B cell (primary cell): Measurements from ENCODE around the gene BCL2L11. TPM values are rescaled to one million over a fixed set of nuclear protein-coding genes. Genes with fewer than 3 reads are reported as not detected.

ENCODE experiments used
- ATAC-seq: fragments of 200-7000 bp; cut with Tn5 transposase; one replicate; pipeline ENCODE4 v1.10.0; 2021; ENCODE audit warnings: low read depth, mild to moderate bottlenecking, moderate number of reproducible peaks, moderate library complexity
- CTCF ChIA-PET: fragments of 350-600 bp; sonication (Branson Sonifier 250); formaldehyde crosslinking; loops from one replicate; lab custom pipeline; 2021; ENCODE audit warnings: antibody characterized with exemption, inconsistent platforms; lab: Charles Lee
- POLR2A ChIA-PET: fragments of 350-600 bp; sonication (Branson Sonifier 250); formaldehyde crosslinking; loops from one replicate; lab custom pipeline; 2021; ENCODE audit warnings: antibody characterized with exemption; lab: Charles Lee
- DNase-seq: peaks from one replicate; pipeline ENCODE4 v3.0.0; 2013
- H2AFZ ChIP-seq: 2 replicates; pipeline ENCODE4 v1.6.1; 2012; ENCODE audit warnings: mild to moderate bottlenecking, low read depth, low read length; ENCODE audit not compliant: insufficient read depth, poor library complexity, severe bottlenecking
- H3K27ac ChIP-seq, 2 donors: 1 replicate in 1 of 2; 2 replicates in 1 of 2; pipeline ENCODE4 v1.5.1; 2012 to 2013; ENCODE audit warnings: low read length in 2 of 2, mild to moderate bottlenecking in 2 of 2, moderate library complexity in 1 of 2
- H3K27me3 ChIP-seq, 4 experiments: fragments of 200-600 bp in 1 of 4; sonication (generic) in 1 of 4; replicated peaks in 1 of 4; 1 replicate in 2 of 4; 2 replicates in 2 of 4; pipeline versions ENCODE4 v1.6.1 to v1.7.0; 2013 to 2016; ENCODE audit warnings: low read length in 3 of 4, mild to moderate bottlenecking in 2 of 4, mixed read lengths in 1 of 4, moderate library complexity in 1 of 4; ENCODE audit not compliant: insufficient read depth in 4 of 4, control insufficient read depth in 3 of 4; ENCODE audit errors: control extremely low read depth in 1 of 4
- H3K36me3 ChIP-seq, 2 experiments: replicated peaks in 1 of 2; 1 replicate in 1 of 2; 2 replicates in 1 of 2; pipeline versions ENCODE4 v1.6.1 to v1.7.1; 2013; ENCODE audit warnings: low read length in 1 of 2; ENCODE audit not compliant: insufficient read depth in 2 of 2, control insufficient read depth in 1 of 2; ENCODE audit errors: control extremely low read depth in 1 of 2, extremely low read depth in 1 of 2
- H3K4me1 ChIP-seq, 2 donors: fragments of 200-600 bp in 1 of 2; sonication (generic) in 1 of 2; 1 replicate in 1 of 2; 2 replicates in 1 of 2; pipeline versions ENCODE4 v1.5.1 to v1.6.1; 2013 to 2017; ENCODE audit warnings: low read length in 2 of 2; ENCODE audit not compliant: control insufficient read depth in 2 of 2, insufficient read depth in 2 of 2
- H3K4me2 ChIP-seq: replicated peaks from 2 replicates; pipeline ENCODE3; 2012; ENCODE audit warnings: mild to moderate bottlenecking, low read depth, low read length; ENCODE audit not compliant: poor library complexity, severe bottlenecking
- H3K4me3 ChIP-seq, 5 experiments: fragments of 200-600 bp in 1 of 5; sonication (generic) in 1 of 5; 1 replicate in 3 of 5; 2 replicates in 2 of 5; pipeline versions ENCODE4 v1.5.1 to v1.7.0; 2011 to 2016; ENCODE audit warnings: low read length in 4 of 5, mild to moderate bottlenecking in 4 of 5, low read depth in 2 of 5, control low read depth in 1 of 5, moderate library complexity in 1 of 5; ENCODE audit not compliant: insufficient read depth in 1 of 5; ENCODE audit errors: control extremely low read depth in 1 of 5, extremely low read depth in 1 of 5
- H3K79me2 ChIP-seq: fragments of 200-600 bp; sonication (generic); one replicate; pipeline ENCODE4 v1.6.0; 2016; ENCODE audit warnings: low read length; ENCODE audit not compliant: control insufficient read depth, insufficient read depth
- H3K9ac ChIP-seq: fragments of 200-600 bp; sonication (generic); 2 replicates; pipeline ENCODE4 v1.6.1; 2017; ENCODE audit warnings: mild to moderate bottlenecking, low read length, moderate library complexity
- H3K9me3 ChIP-seq, 3 donors: one replicate each; pipeline versions ENCODE4 v1.6.1 to v1.7.1; 2013; ENCODE audit warnings: low read length in 2 of 3; ENCODE audit not compliant: control insufficient read depth in 2 of 3, insufficient read depth in 1 of 3; ENCODE audit errors: control extremely low read depth in 1 of 3
- H4K20me1 ChIP-seq: 2 replicates; pipeline ENCODE4 v1.6.0; 2012; ENCODE audit warnings: mild to moderate bottlenecking, low read length; ENCODE audit not compliant: insufficient read depth, control insufficient read depth, poor library complexity, severe bottlenecking
- H3K27ac Mint-ChIP-seq: one replicate; pipeline ENCODE4 v1.8.0; 2021; ENCODE audit warnings: mixed read lengths
- H3K27me3 Mint-ChIP-seq: one replicate; pipeline ENCODE4 v1.8.0; 2021; ENCODE audit warnings: mixed read lengths
- H3K4me1 Mint-ChIP-seq: one replicate; pipeline ENCODE4 v1.8.0; 2021; ENCODE audit warnings: mixed read lengths
- H3K4me3 Mint-ChIP-seq: one replicate; pipeline ENCODE4 v1.8.0; 2021; ENCODE audit warnings: mixed read lengths
- H3K9me3 Mint-ChIP-seq: one replicate; pipeline ENCODE4 v1.8.0; 2022; ENCODE audit warnings: mixed read lengths; ENCODE audit not compliant: insufficient read depth
- CTCF ChIP-seq: fragments of 200-600 bp; IDR thresholded peaks from one replicate; pipeline ENCODE4 v1.8.0; 2022; ENCODE audit warnings: antibody characterized with exemption, mild to moderate bottlenecking
- EZH2 ChIP-seq: IDR thresholded peaks from 2 replicates; pipeline ENCODE4 v1.6.1; 2012; ENCODE audit warnings: borderline replicate concordance, low read depth, mild to moderate bottlenecking, moderate library complexity, low read length; ENCODE audit not compliant: insufficient read depth, poor library complexity, severe bottlenecking
- WGBS: methylation state at CpG from one replicate; pipeline ENCODE4 v1.1.5; 2013; ENCODE audit warnings: missing lambda C conversion rate; ENCODE audit not compliant: insufficient coverage; 5-methylcytosine and 5-hydroxymethylcytosine counted together
- intact Hi-C: fragments of 100-400 bp; cut with micrococcal nuclease; formaldehyde crosslinking; loops from one replicate; pipeline ENCODE4 v1.10.0; 2022
- polyA plus RNA-seq: library from polyadenylated mRNA; depleted of rRNA; stranded (reverse); fragments of >200 nt; gene quantifications from 2 replicates; pipeline ENCODE4 v1.2.3, GENCODE V29; 2012
- total RNA-seq, 2 donors: library from RNA; stranded (reverse); fragments of 120-200 nt in 1 of 2; gene quantifications; 1 replicate in 1 of 2; 2 replicates in 1 of 2; pipeline versions ENCODE4 v1.2.3 to v1.2.4, GENCODE V29; 2013 to 2022

The BCL2L11 gene
- total and polyA plus RNA-seq, 2 donors (not counting 1 experiment from before 2014, with no cell fraction given), result 13.8 to 164 TPM

GRCh38 chr2:111169924-111170323 is 49.2 kb downstream of the BCL2L11 start:
- Histone ChIP-seq H3K9me3 (no peaks in the 10 kb centered on the region), H3K79me2 (no peaks in the 10 kb centered on the region), H3K4me3 (no peak overlapping the region), H2AFZ (no peak overlapping the region), H3K9ac (no peak overlapping the region), H3K27ac (no peak overlapping the region), H3K27me3 (no peaks in the 10 kb centered on the region), H3K36me3 (peaks cover 0 to 23% of the 10 kb centered on the region in 2 experiments), H3K4me1 (peaks cover 5 to 8% of the 10 kb centered on the region in 2 donors), H4K20me1 (no peaks in the 10 kb centered on the region), H3K4me2 (no peak overlapping the region)
- ChIA-PET CTCF (no interaction called here), POLR2A (no interaction called here)
- H3K4me1 Mint-ChIP-seq, result peaks cover 17% of the 10 kb centered on the region
- DNase-seq (no peak), ATAC-seq (no peak)
- H3K27ac Mint-ChIP-seq, result no peak overlapping the region
- TF ChIP-seq EZH2 (no peak), CTCF (no peak)
- WGBS, result 100% methylated on average over 1 of the region's 3 CpGs
- intact Hi-C loops, result no loop called here
- no peaks in the 10 kb centered on the region for H3K9me3 Mint-ChIP-seq
- H3K4me3 Mint-ChIP-seq, result no peak overlapping the region
- peaks cover 5% of the 10 kb centered on the region for H3K27me3 Mint-ChIP-seq

- intact Hi-C loops, result no loop called here
- no peak for DNase-seq
- no peak overlapping the region for H3K4me2 ChIP-seq
- H3K27ac Mint-ChIP-seq, result no peak overlapping the region
- H3K4me3 Mint-ChIP-seq, result no peak overlapping the region
- ChIA-PET POLR2A (no interaction called here), CTCF (no interaction called here)
- no peaks in the 10 kb centered on the region for H3K79me2 ChIP-seq
- no peak overlapping the region for H2AFZ ChIP-seq
- no peaks in the 10 kb centered on the region for H3K9me3 ChIP-seq
- peaks cover 5 to 8% of the 10 kb centered on the region in 2 donors for H3K4me1 ChIP-seq
- H3K27me3 ChIP-seq, result peaks cover 0 to 2% (median 0%) of the 10 kb centered on the region in 4 experiments
- H3K27me3 Mint-ChIP-seq, result peaks cover 15% of the 10 kb centered on the region
- H3K9ac ChIP-seq, result no peak overlapping the region
- WGBS, result 83% methylated on average over 9 of the region's 10 CpGs
- no peaks in the 10 kb centered on the region for H4K20me1 ChIP-seq
- no peak for TF ChIP-seq CTCF
- TF ChIP-seq EZH2, result no peak
- peaks cover 0 to 9% of the 10 kb centered on the region in 2 experiments for H3K36me3 ChIP-seq
- H3K27ac ChIP-seq, result no peak overlapping the region
- no peak overlapping the region for H3K4me3 ChIP-seq
- peaks cover 17% of the 10 kb centered on the region for H3K4me1 Mint-ChIP-seq
- ATAC-seq, result no peak
- H3K9me3 Mint-ChIP-seq, result no peaks in the 10 kb centered on the region
Measured at GRCh38 chr2:111171337-111171930, 50.7 kb downstream of the BCL2L11 start.
